SJSA1 (cell line): Measurements from ENCODE around the gene CREB3L4. TPM values are rescaled to one million over a fixed set of nuclear protein-coding genes. Genes with fewer than 3 reads are reported as not detected.
"Not testable (repeated sequence)": the region's sequence is repeated elsewhere in the genome, so short reads cannot be mapped to it uniquely, and the experiment has no call there.

Experiments
- DNase-seq, 2 experiments: peaks; one replicate each; pipeline ENCODE4 v3.0.0-alpha.2; 2015 to 2020; ENCODE audit warnings: low spot score in 2 of 2, low read depth in 1 of 2
- H3K27ac ChIP-seq: fragments of 250-450 bp; sonication (Bioruptor Pico); 2 replicates; pipeline ENCODE4 v1.5.1; 2020; ENCODE audit warnings: mild to moderate bottlenecking, moderate library complexity
- H3K27me3 ChIP-seq: fragments of 250-450 bp; sonication (Bioruptor Pico); replicated peaks from 2 replicates; pipeline ENCODE4 v1.5.1; 2020; ENCODE audit warnings: mild to moderate bottlenecking, moderate library complexity
- H3K36me3 ChIP-seq: fragments of 250-450 bp; sonication (Bioruptor Pico); 2 replicates; pipeline ENCODE4 v1.5.1; 2020; ENCODE audit warnings: mild to moderate bottlenecking
- H3K4me1 ChIP-seq: fragments of 250-450 bp; sonication (Bioruptor Pico); replicated peaks from 2 replicates; pipeline ENCODE4 v1.6.1; 2021; ENCODE audit warnings: mild to moderate bottlenecking
- H3K4me3 ChIP-seq: fragments of 250-450 bp; sonication (Bioruptor Pico); 2 replicates; pipeline ENCODE4 v1.5.1; 2020; ENCODE audit warnings: mild to moderate bottlenecking
- H3K9me3 ChIP-seq: fragments of 250-450 bp; sonication (Bioruptor Pico); replicated peaks from 2 replicates; pipeline ENCODE4 v1.5.1; 2020; ENCODE audit warnings: mild to moderate bottlenecking
- total RNA-seq: library from RNA; depleted of rRNA; stranded (reverse); fragments of >200 nt; shearing (Covaris generic); gene quantifications from 2 replicates; pipeline ENCODE4 v1.2.3, GENCODE V29; 2014

CREB3L4 gene
- total RNA-seq, 1 experiment from 2014 or later, result 3.2 TPM

GRCh38 chr1:153977250-153978240, 9.8 kb downstream of the CREB3L4 start, which contains the start of gene JTB:
TSS of gene JTB (minus strand) at chr1:153977674. CDS start at chr1:153977252, 422 bp downstream.
- H3K4me1 ChIP-seq, result peaks cover 8% of the 10 kb centered on the region
- H3K9me3 ChIP-seq, result no peaks in the 10 kb centered on the region
- peak within 1 kb of the TSS; percentile 70 for H3K4me3 ChIP-seq
- DNase-seq, result peak; percentile 67 to 83
- H3K36me3 ChIP-seq, result peaks cover 55% of the 10 kb centered on the region
- H3K27me3 ChIP-seq, result no peaks in the 10 kb centered on the region
- H3K27ac ChIP-seq, result no peak within 1 kb of the TSS

GRCh38 chr1:153978274-153978909, 10.7 kb downstream of the CREB3L4 start:
- no peak for DNase-seq
- H3K4me1 ChIP-seq, result peaks cover 8% of the 10 kb centered on the region
- H3K27ac ChIP-seq, result no peak overlapping the region
- peaks cover 64% of the 10 kb centered on the region for H3K36me3 ChIP-seq
- H3K9me3 ChIP-seq, result no peaks in the 10 kb centered on the region
- H3K27me3 ChIP-seq, result no peaks in the 10 kb centered on the region
- peak overlapping the region; percentile 70 for H3K4me3 ChIP-seq

GRCh38 chr1:153979091-153979490, 11.4 kb downstream of the CREB3L4 start:
- not testable (repeated sequence) for H3K4me1 ChIP-seq, H3K27ac ChIP-seq, H3K27me3 ChIP-seq, H3K9me3 ChIP-seq, H3K4me3 ChIP-seq, DNase-seq
- H3K36me3 ChIP-seq, result peaks cover 62% of the 10 kb centered on the region

GRCh38 chr1:153981735-153982134, 14.0 kb downstream of the CREB3L4 start:
- Histone ChIP-seq H3K36me3 (peaks cover 45% of the 10 kb centered on the region), H3K4me1 (peaks cover 18% of the 10 kb centered on the region)
- H3K27me3 ChIP-seq, DNase-seq, H3K4me3 ChIP-seq, H3K27ac ChIP-seq, H3K9me3 ChIP-seq: not testable (repeated sequence)

- no peak overlapping the region for H3K27ac ChIP-seq
- no peaks in the 10 kb centered on the region for H3K27me3 ChIP-seq
- no peak for DNase-seq
- H3K9me3 ChIP-seq, result no peaks in the 10 kb centered on the region
- H3K4me3 ChIP-seq, result no peak overlapping the region
- peaks cover 36% of the 10 kb centered on the region for H3K36me3 ChIP-seq
- peaks cover 18% of the 10 kb centered on the region for H3K4me1 ChIP-seq
Measured at GRCh38 chr1:153984123-153984894, 16.6 kb downstream of the CREB3L4 start.

- peak; percentile 69 to 79 for DNase-seq
- Histone ChIP-seq H3K9me3 (no peaks in the 10 kb centered on the region), H3K27me3 (no peaks in the 10 kb centered on the region), H3K4me1 (peaks cover 23% of the 10 kb centered on the region), H3K27ac (peak overlapping the region; percentile 53), H3K36me3 (peaks cover 36% of the 10 kb centered on the region), H3K4me3 (peak overlapping the region; percentile 52)
Measured at GRCh38 chr1:153985341-153985912, 17.7 kb downstream of the CREB3L4 start.

GRCh38 chr1:153985941-153986761, 18.4 kb downstream of the CREB3L4 start, which contains the start of gene RAB13:
TSS of gene RAB13 (minus strand) at chr1:153986339. CDS start at chr1:153986236, 103 bp downstream.
- no peaks in the 10 kb centered on the region for H3K27me3 ChIP-seq
- H3K27ac ChIP-seq, result peak within 1 kb of the TSS; percentile 53
- H3K4me1 ChIP-seq, result peaks cover 23% of the 10 kb centered on the region
- H3K9me3 ChIP-seq, result no peaks in the 10 kb centered on the region
- peaks cover 36% of the 10 kb centered on the region for H3K36me3 ChIP-seq
- peak; percentile 85 to 89 for DNase-seq
- peak within 1 kb of the TSS; percentile 52 for H3K4me3 ChIP-seq

GRCh38 chr1:153987621-153988020, 19.9 kb downstream of the CREB3L4 start:
- Histone ChIP-seq H3K27me3 (no peaks in the 10 kb centered on the region), H3K4me1 (peaks cover 34% of the 10 kb centered on the region), H3K9me3 (no peaks in the 10 kb centered on the region), H3K36me3 (peaks cover 42% of the 10 kb centered on the region), H3K4me3 (no peak overlapping the region), H3K27ac (no peak overlapping the region)
- DNase-seq, result no peak

GRCh38 chr1:153990468-153991150, 22.9 kb downstream of the CREB3L4 start, which contains the start of gene RPS27:
TSS of gene RPS27 (plus strand) at chr1:153990762. CDS start at chr1:153990797, 35 bp downstream.
- DNase-seq, result peak; percentile 94 to 95
- Histone ChIP-seq H3K4me3 (peak within 1 kb of the TSS; percentile 62), H3K36me3 (peaks cover 50% of the 10 kb centered on the region), H3K27ac (peak within 1 kb of the TSS; percentile 88), H3K4me1 (peaks cover 26% of the 10 kb centered on the region), H3K27me3 (no peaks in the 10 kb centered on the region), H3K9me3 (no peaks in the 10 kb centered on the region)

GRCh38 chr1:153991151-153991630, 23.5 kb downstream of the CREB3L4 start:
- Histone ChIP-seq H3K27me3 (no peaks in the 10 kb centered on the region), H3K4me3 (peak overlapping the region; percentile 62), H3K9me3 (no peaks in the 10 kb centered on the region), H3K27ac (peak overlapping the region; percentile 88), H3K4me1 (peaks cover 26% of the 10 kb centered on the region), H3K36me3 (peaks cover 51% of the 10 kb centered on the region)
- no peak for DNase-seq

- DNase-seq, result no peak
- Histone ChIP-seq H3K4me3 (peak overlapping the region; percentile 62), H3K27ac (peak overlapping the region; percentile 88; the same call in 1 of the 2 replicates), H3K36me3 (peaks cover 51% of the 10 kb centered on the region), H3K27me3 (no peaks in the 10 kb centered on the region), H3K4me1 (peaks cover 22% of the 10 kb centered on the region), H3K9me3 (no peaks in the 10 kb centered on the region)
Measured at GRCh38 chr1:153991806-153992205, 24.1 kb downstream of the CREB3L4 start.

- no peak overlapping the region for H3K4me3 ChIP-seq
- no peaks in the 10 kb centered on the region for H3K27me3 ChIP-seq
- H3K9me3 ChIP-seq, result no peaks in the 10 kb centered on the region
- no peak overlapping the region for H3K27ac ChIP-seq
- H3K4me1 ChIP-seq, result peaks cover 19% of the 10 kb centered on the region
- H3K36me3 ChIP-seq, result peaks cover 51% of the 10 kb centered on the region
- no peak for DNase-seq
Measured at GRCh38 chr1:153995202-153995601, 27.5 kb downstream of the CREB3L4 start.
